NCI-H2227 (cell line): ENCODE results near the gene DYRK1B.
"Not testable (repeated sequence)": the region's sequence is repeated elsewhere in the genome, so short reads cannot be mapped to it uniquely, and the experiment has no call there.

ENCODE experiments used
- DNase-seq: peaks from one replicate; lab custom pipeline; 2025; ENCODE audit not compliant: unreplicated experiment; lab: John Stamatoyannopoulos, UW

Gene DYRK1B

GRCh38 chr19:39833464-39834286 lies at the start of gene DYRK1B:
TSS of gene DYRK1B (minus strand) at chr19:39834162. CDS start at chr19:39831867, 2,295 bp downstream.
- DNase-seq: peak; percentile 100

GRCh38 chr19:39882645-39883044 lies 48.7 kb upstream of the DYRK1B start:
- DNase-seq: not testable (repeated sequence)

GRCh38 chr19:39881495-39882110 lies 47.6 kb upstream of the DYRK1B start:
- peak; percentile 67 for DNase-seq

- DNase-seq: not testable (repeated sequence)
These were observed 46.3 kb upstream of the DYRK1B start for GRCh38 chr19:39880241-39880640.

- not testable (repeated sequence) for DNase-seq
These were observed 45.8 kb upstream of the DYRK1B start for GRCh38 chr19:39879796-39880195.

- DNase-seq: not testable (repeated sequence)
These were observed 44.9 kb upstream of the DYRK1B start for GRCh38 chr19:39878866-39879265.

- DNase-seq: no peak
These were observed 44.4 kb upstream of the DYRK1B start for GRCh38 chr19:39878398-39878797.

- not testable (repeated sequence) for DNase-seq
These were observed 44.0 kb upstream of the DYRK1B start for GRCh38 chr19:39877982-39878381.

GRCh38 chr19:39877488-39877887 lies 43.5 kb upstream of the DYRK1B start:
- DNase-seq: not testable (repeated sequence)

GRCh38 chr19:39876486-39876885 lies 42.5 kb upstream of the DYRK1B start:
- not testable (repeated sequence) for DNase-seq

GRCh38 chr19:39875401-39875864 lies 41.5 kb upstream of the DYRK1B start:
- not testable (repeated sequence) for DNase-seq

- DNase-seq: no peak
These were observed 40.4 kb upstream of the DYRK1B start for GRCh38 chr19:39874404-39874803.

- DNase-seq: no peak
These were observed 39.4 kb upstream of the DYRK1B start for GRCh38 chr19:39873385-39873784.

- no peak for DNase-seq
These were observed 38.2 kb upstream of the DYRK1B start for GRCh38 chr19:39871886-39872866.

GRCh38 chr19:39871362-39871761 lies 37.4 kb upstream of the DYRK1B start:
- no peak for DNase-seq

GRCh38 chr19:39870171-39870971 lies 36.4 kb upstream of the DYRK1B start:
- peak; percentile 83 for DNase-seq

- DNase-seq: no peak
These were observed 34.0 kb upstream of the DYRK1B start for GRCh38 chr19:39867952-39868351.

GRCh38 chr19:39867133-39867532 lies 33.2 kb upstream of the DYRK1B start:
- DNase-seq: no peak

- no peak for DNase-seq
These were observed 32.0 kb upstream of the DYRK1B start for GRCh38 chr19:39865953-39866352.

GRCh38 chr19:39865186-39865585 lies 31.2 kb upstream of the DYRK1B start:
- DNase-seq: no peak
